ENCODE results near the gene P2RY12.

GRCh38 chr3:151309566-151309965, 75.0 kb downstream of the P2RY12 start:
- TF ChIP-seq CTCF (IDR thresholded peaks at IDR 0.05; ENCODE audit: low read depth, low read length): no peak
- no peak for TF ChIP-seq EZH2phosphoT487 (IDR thresholded peaks at IDR 0.05; ENCODE audit: low read depth)

All from OCI-LY3 (cell line).